Measurements from ENCODE around the gene TMEM204. TPM values are rescaled to one million over a fixed set of nuclear protein-coding genes. Genes with fewer than 3 reads are reported as not detected.

The TMEM204 gene
- total and polyA plus RNA-seq, 2 donors (not counting 1 experiment from before 2014, with no cell fraction given) = 10.9 to 12.4 TPM

DNA sequence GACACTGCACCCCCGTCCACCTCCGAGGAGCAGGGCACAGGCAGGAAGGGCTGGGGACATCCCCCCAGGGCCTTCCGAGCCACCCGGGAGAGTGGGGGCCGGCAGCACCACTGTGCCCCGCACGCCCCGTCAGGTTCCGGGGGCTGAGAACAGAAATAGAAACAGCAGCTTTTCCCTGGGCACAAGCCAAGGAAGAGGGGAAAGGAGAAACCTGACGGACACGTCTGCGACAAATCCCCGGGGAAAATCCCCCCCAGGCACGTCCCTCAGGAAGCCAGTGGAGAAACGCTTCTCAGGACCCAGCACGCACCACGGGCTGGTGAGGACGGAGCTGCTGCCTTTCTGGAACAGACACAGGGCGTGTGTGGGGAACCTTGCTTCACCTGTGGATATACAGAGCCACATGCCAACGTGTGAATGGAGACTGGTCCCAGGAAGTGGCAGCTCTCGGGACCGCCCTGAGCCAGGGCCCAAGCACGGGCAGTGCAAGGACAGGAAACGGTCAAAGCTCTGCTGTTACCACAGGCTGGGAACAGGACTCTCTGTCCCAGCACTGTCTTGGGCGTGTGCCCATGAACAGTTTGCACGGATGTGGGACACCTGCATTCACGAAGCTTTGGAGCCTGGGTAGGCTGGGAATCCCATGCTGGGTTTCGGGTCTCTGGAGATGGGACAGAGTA is 1.2 kb upstream of the TMEM204 start:
- Histone ChIP-seq H3K36me3 (ENCODE audit: control insufficient read depth, insufficient read depth, low read length) (peaks cover 5% of the 10 kb centered on the region), H4K20me1 (ENCODE audit: control insufficient read depth, extremely low read depth, insufficient read depth, low read length) (no peaks in the 10 kb centered on the region), H3K27ac (ENCODE audit: insufficient read depth, low read length) (peak overlapping the region; percentile 14), H3K4me2 (ENCODE audit: extremely low read depth, insufficient read depth, low read length) (peak overlapping the region; percentile 18), H3K4me1 (ENCODE audit: control insufficient read depth, extremely low read depth, insufficient read depth, low read length) (peaks cover 35% of the 10 kb centered on the region), H2AFZ (ENCODE audit: low read length) (peak overlapping the region; percentile 4), H3K79me2 (ENCODE audit: control insufficient read depth, insufficient read depth, low read length) (peaks cover 27% of the 10 kb centered on the region), H3K4me3 (replicated peaks in 1 of 4; ENCODE audit: control extremely low read depth in 1 of 4, insufficient read depth in 1 of 4, low read depth in 3 of 4, low read length in 4 of 4) (no peak overlapping the region), H3K9ac (ENCODE audit: insufficient read depth, low read length) (no peak overlapping the region), H3K27me3 (ENCODE audit: control insufficient read depth, insufficient read depth, low read length) (no peaks in the 10 kb centered on the region), H3K9me3 (ENCODE audit: control insufficient read depth, insufficient read depth, low read depth, low read length) (no peaks in the 10 kb centered on the region)
- TF ChIP-seq EZH2 (IDR thresholded peaks at IDR 0.05; ENCODE audit: low read length, missing control alignments) = no peak
- TF ChIP-seq, protein P1, sequence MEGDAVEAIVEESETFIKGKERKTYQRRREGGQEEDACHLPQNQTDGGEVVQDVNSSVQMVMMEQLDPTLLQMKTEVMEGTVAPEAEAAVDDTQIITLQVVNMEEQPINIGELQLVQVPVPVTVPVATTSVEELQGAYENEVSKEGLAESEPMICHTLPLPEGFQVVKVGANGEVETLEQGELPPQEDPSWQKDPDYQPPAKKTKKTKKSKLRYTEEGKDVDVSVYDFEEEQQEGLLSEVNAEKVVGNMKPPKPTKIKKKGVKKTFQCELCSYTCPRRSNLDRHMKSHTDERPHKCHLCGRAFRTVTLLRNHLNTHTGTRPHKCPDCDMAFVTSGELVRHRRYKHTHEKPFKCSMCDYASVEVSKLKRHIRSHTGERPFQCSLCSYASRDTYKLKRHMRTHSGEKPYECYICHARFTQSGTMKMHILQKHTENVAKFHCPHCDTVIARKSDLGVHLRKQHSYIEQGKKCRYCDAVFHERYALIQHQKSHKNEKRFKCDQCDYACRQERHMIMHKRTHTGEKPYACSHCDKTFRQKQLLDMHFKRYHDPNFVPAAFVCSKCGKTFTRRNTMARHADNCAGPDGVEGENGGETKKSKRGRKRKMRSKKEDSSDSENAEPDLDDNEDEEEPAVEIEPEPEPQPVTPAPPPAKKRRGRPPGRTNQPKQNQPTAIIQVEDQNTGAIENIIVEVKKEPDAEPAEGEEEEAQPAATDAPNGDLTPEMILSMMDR (conservative IDR thresholded peaks at IDR 0.05 in 1 of 2, IDR thresholded peaks at IDR 0.05 in 1 of 2; ENCODE audit: low read depth in 1 of 2, low read length in 2 of 2) = no peak
- DNase-seq (ENCODE audit: low read depth in 2 of 2) = peak in 1 of 2 donors; percentile 14

DNA sequence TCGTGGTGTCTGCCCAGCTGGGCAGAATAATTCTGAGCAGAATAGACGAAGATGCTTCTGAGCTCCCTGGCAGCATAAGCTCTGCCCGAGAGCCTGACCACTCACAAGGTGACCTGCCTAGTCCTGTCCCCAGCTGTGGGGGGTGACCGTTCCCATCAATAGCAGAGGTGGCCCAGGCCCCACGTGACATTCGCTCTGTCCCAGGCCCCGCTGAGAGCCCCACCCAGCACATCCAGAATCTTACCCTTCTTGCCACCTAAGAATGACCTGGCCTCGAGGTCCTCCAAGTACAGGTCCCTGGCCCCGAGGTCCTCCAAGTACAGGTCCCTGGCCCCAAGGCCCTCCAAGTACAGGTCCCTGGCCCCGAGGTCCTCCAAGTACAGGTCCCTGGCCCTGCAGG is 695 bp upstream of the TMEM204 start:
- H3K4me1 ChIP-seq (ENCODE audit: control insufficient read depth, extremely low read depth, insufficient read depth, low read length) = peaks cover 35% of the 10 kb centered on the region
- H3K27ac ChIP-seq (ENCODE audit: insufficient read depth, low read length) = peak overlapping the region; percentile 75
- peak overlapping the region; percentile 66 for H3K9ac ChIP-seq (ENCODE audit: insufficient read depth, low read length)
- H3K4me3 ChIP-seq (replicated peaks in 1 of 4; ENCODE audit: control extremely low read depth in 1 of 4, insufficient read depth in 1 of 4, low read depth in 3 of 4, low read length in 4 of 4) = peak overlapping the region in 1 of 4 experiments; percentile 64
- TF ChIP-seq EZH2 (IDR thresholded peaks at IDR 0.05; ENCODE audit: low read length, missing control alignments) = no peak
- TF ChIP-seq, protein P1 (conservative IDR thresholded peaks at IDR 0.05 in 1 of 2, IDR thresholded peaks at IDR 0.05 in 1 of 2; ENCODE audit: low read depth in 1 of 2, low read length in 2 of 2) = no peak
- H3K9me3 ChIP-seq (ENCODE audit: control insufficient read depth, insufficient read depth, low read depth, low read length) = no peaks in the 10 kb centered on the region
- no peak for DNase-seq (ENCODE audit: low read depth in 2 of 2)
- no peak overlapping the region for H2AFZ ChIP-seq (ENCODE audit: low read length)
- H3K79me2 ChIP-seq (ENCODE audit: control insufficient read depth, insufficient read depth, low read length) = peaks cover 29% of the 10 kb centered on the region
- no peaks in the 10 kb centered on the region for H4K20me1 ChIP-seq (ENCODE audit: control insufficient read depth, extremely low read depth, insufficient read depth, low read length)
- peaks cover 5% of the 10 kb centered on the region for H3K36me3 ChIP-seq (ENCODE audit: control insufficient read depth, insufficient read depth, low read length)
- H3K27me3 ChIP-seq (ENCODE audit: control insufficient read depth, insufficient read depth, low read length) = no peaks in the 10 kb centered on the region
- no peak overlapping the region for H3K4me2 ChIP-seq (ENCODE audit: extremely low read depth, insufficient read depth, low read length)

- peaks cover 35% of the 10 kb centered on the region for H3K79me2 ChIP-seq (ENCODE audit: control insufficient read depth, insufficient read depth, low read length)
- no peaks in the 10 kb centered on the region for H3K9me3 ChIP-seq (ENCODE audit: control insufficient read depth, insufficient read depth, low read depth, low read length)
- H4K20me1 ChIP-seq (ENCODE audit: control insufficient read depth, extremely low read depth, insufficient read depth, low read length) = no peaks in the 10 kb centered on the region
- H3K4me3 ChIP-seq (replicated peaks in 1 of 4; ENCODE audit: control extremely low read depth in 1 of 4, insufficient read depth in 1 of 4, low read depth in 3 of 4, low read length in 4 of 4) = peak overlapping the region; percentile 42 to 64 (median 51)
- no peaks in the 10 kb centered on the region for H3K27me3 ChIP-seq (ENCODE audit: control insufficient read depth, insufficient read depth, low read length)
- peak overlapping the region; percentile 75 for H3K27ac ChIP-seq (ENCODE audit: insufficient read depth, low read length)
- no peak for TF ChIP-seq EZH2 (IDR thresholded peaks at IDR 0.05; ENCODE audit: low read length, missing control alignments)
- TF ChIP-seq, protein P1 (conservative IDR thresholded peaks at IDR 0.05 in 1 of 2, IDR thresholded peaks at IDR 0.05 in 1 of 2; ENCODE audit: low read depth in 1 of 2, low read length in 2 of 2) = no peak
- peak in 1 of 2 donors; percentile 13 for DNase-seq (ENCODE audit: low read depth in 2 of 2)
- H3K36me3 ChIP-seq (ENCODE audit: control insufficient read depth, insufficient read depth, low read length) = peaks cover 14% of the 10 kb centered on the region
- H2AFZ ChIP-seq (ENCODE audit: low read length) = no peak overlapping the region
- H3K4me2 ChIP-seq (ENCODE audit: extremely low read depth, insufficient read depth, low read length) = peak overlapping the region; percentile 98
- peaks cover 35% of the 10 kb centered on the region for H3K4me1 ChIP-seq (ENCODE audit: control insufficient read depth, extremely low read depth, insufficient read depth, low read length)
- H3K9ac ChIP-seq (ENCODE audit: insufficient read depth, low read length) = peak overlapping the region; percentile 66
Observed at GRCh38 chr16:1534021-1535020, 855 bp downstream of the TMEM204 start.

Data from fibroblast of lung (primary cell).